HEK293T (cell line): Measurements from ENCODE around the gene EPOP.
"Not testable (repeated sequence)": the region's sequence is repeated elsewhere in the genome, so short reads cannot be mapped to it uniquely, and the experiment has no call there.

Experiments used
- CTCF ChIA-PET: fragments of 350-600 bp; formaldehyde crosslinking; extraction: SDS; loops from one replicate; lab custom pipeline; 2021; ENCODE audit warnings: antibody characterized with exemption, inconsistent platforms; lab: Yijun Ruan, JAX
- POLR2A ChIA-PET: fragments of 350-600 bp; formaldehyde crosslinking; extraction: SDS; loops from one replicate; lab custom pipeline; 2020; ENCODE audit warnings: antibody characterized with exemption, inconsistent platforms; lab: Yijun Ruan, JAX
- DNase-seq: peaks from one replicate; pipeline ENCODE4 v3.0.0; 2012; ENCODE audit warnings: mixed read lengths; ENCODE audit errors: extremely low spot score
- ARNT ChIP-seq: fragments of 450-650 bp; IDR thresholded peaks from 2 replicates; pipeline ENCODE4 v1.6.1; 2017; ENCODE audit warnings: mild to moderate bottlenecking
- BHLHE40 ChIP-seq: fragments of 450-650 bp; IDR thresholded peaks from 2 replicates; pipeline ENCODE4 v1.6.1; 2016; ENCODE audit warnings: mild to moderate bottlenecking, moderate library complexity, borderline replicate concordance
- CTBP1 ChIP-seq: fragments of 450-650 bp; IDR thresholded peaks from 2 replicates; pipeline ENCODE4 v1.6.1; 2016; ENCODE audit warnings: borderline replicate concordance
- ELF4 ChIP-seq: fragments of 450-650 bp; IDR thresholded peaks from 2 replicates; pipeline ENCODE4 v1.6.1; 2017; ENCODE audit warnings: antibody characterized with exemption
- FOXK2 ChIP-seq: fragments of 450-650 bp; IDR thresholded peaks from 2 replicates; pipeline ENCODE4 v1.6.1; 2016; ENCODE audit warnings: mild to moderate bottlenecking
- FOXM1 ChIP-seq: fragments of 450-650 bp; IDR thresholded peaks from 2 replicates; pipeline ENCODE4 v1.6.1; 2017; ENCODE audit warnings: mild to moderate bottlenecking, borderline replicate concordance
- HDGF ChIP-seq: fragments of 450-650 bp; IDR thresholded peaks from 2 replicates; pipeline ENCODE4 v1.6.1; 2017; ENCODE audit warnings: antibody characterized with exemption, borderline replicate concordance
- L3MBTL2 ChIP-seq: fragments of 450-650 bp; conservative IDR thresholded peaks from 2 replicates; pipeline ENCODE4 v1.6.1; 2016; ENCODE audit warnings: mild to moderate bottlenecking
- LEF1 ChIP-seq: fragments of 450-650 bp; IDR thresholded peaks from 2 replicates; pipeline ENCODE4 v1.6.1; 2017; ENCODE audit warnings: mild to moderate bottlenecking, borderline replicate concordance
- NFRKB ChIP-seq: fragments of 450-650 bp; IDR thresholded peaks from 2 replicates; pipeline ENCODE4 v1.6.1; 2016; ENCODE audit warnings: mild to moderate bottlenecking, moderate library complexity
- PKNOX1 ChIP-seq: fragments of 450-650 bp; IDR thresholded peaks from 2 replicates; pipeline ENCODE4 v1.6.1; 2016
- SP1 ChIP-seq: fragments of 450-650 bp; IDR thresholded peaks from 2 replicates; pipeline ENCODE4 v1.6.1; 2017
- SUZ12 ChIP-seq: fragments of 450-650 bp; IDR thresholded peaks from 2 replicates; pipeline ENCODE4 v1.6.1; 2016; ENCODE audit warnings: mild to moderate bottlenecking
- TARDBP ChIP-seq: fragments of 450-650 bp; IDR thresholded peaks from 2 replicates; pipeline ENCODE4 v1.6.1; 2016
- ZNF384 ChIP-seq: fragments of 450-650 bp; IDR thresholded peaks from 2 replicates; pipeline ENCODE4 v1.6.1; 2016

EPOP gene

DNA sequence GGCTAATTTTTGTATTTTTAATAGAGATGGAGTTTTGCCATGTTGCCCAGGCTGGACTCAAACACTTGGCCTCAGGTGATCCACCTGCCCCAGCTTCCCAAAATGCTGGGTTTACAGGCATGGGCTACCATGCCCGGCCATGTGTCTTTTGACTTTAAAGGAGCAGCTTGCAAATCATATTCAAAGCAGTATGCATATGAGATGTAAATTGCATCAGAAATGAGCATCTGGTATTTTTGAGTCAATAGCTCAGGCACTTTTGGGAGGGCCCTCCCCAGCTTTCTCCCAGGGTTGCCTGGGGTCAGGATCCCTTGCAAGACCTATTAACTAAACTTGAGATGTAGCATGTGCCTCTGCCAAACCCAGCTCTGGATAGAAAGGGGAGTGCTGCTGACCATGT lies 21.5 kb downstream of the EPOP start:
- no peak for DNase-seq
- TF ChIP-seq ELF4 (no peak), HDGF (no peak), FOXM1 (no peak), TARDBP (no peak)
- ChIA-PET CTCF (interaction anchor here (1.6 to 2.5 kb wide), 2 partner anchors 10 to 69 kb away, joined by 3 to 17 read pairs; no protein-coding TSS in a partner anchor), POLR2A (no interaction called here)

- CTCF ChIA-PET = interaction anchor here (0.9 to 2.1 kb wide), 2 partner anchors 12 to 93 kb away, joined by 5 to 10 read pairs; no protein-coding TSS in a partner anchor
- POLR2A ChIA-PET, DNase-seq: not testable (repeated sequence)
Measured at GRCh38 chr17:38650653-38651173, 24.0 kb downstream of the EPOP start.

DNA sequence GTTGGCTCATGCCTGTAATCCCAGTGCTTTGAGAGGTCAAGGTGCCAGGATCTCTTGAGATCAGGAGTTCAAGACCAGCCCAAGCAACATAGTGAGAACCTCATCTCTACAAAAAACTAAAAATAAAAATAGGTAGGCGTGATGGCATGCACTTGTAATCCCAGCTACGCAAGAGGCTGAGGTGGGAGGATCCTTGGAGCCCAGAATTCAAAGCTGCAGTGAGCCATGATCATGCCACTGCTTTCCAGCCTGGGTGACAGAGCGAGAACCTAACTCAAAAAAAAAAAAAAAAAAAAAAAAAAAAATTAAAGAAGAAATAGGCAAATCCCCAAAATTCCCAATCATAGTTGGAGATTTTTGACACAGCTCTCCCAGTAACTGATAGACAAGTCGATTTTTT lies 36.8 kb downstream of the EPOP start:
- ChIA-PET POLR2A (no interaction called here), CTCF (no interaction called here)
- TF ChIP-seq BHLHE40 (no peak), FOXK2 (no peak), L3MBTL2 (no peak), FOXM1 (no peak), HDGF (no peak), CTBP1 (no peak), ARNT (no peak), ZNF384 (no peak), NFRKB (no peak), PKNOX1 (no peak)
- DNase-seq = no peak

GRCh38 chr17:38636054-38636453 lies 38.7 kb downstream of the EPOP start:
- no peak for DNase-seq
- ChIA-PET CTCF (interaction anchor here (0.7 kb wide), 1 partner anchor 29 kb away, joined by 5 read pairs; no protein-coding TSS in a partner anchor), POLR2A (no interaction called here)
- TF ChIP-seq ARNT = no peak
- TF ChIP-seq TARDBP = no peak
- 0 out of 2 replicates have a peak, but pooled peaks have one; percentile 13 for TF ChIP-seq PKNOX1

DNA sequence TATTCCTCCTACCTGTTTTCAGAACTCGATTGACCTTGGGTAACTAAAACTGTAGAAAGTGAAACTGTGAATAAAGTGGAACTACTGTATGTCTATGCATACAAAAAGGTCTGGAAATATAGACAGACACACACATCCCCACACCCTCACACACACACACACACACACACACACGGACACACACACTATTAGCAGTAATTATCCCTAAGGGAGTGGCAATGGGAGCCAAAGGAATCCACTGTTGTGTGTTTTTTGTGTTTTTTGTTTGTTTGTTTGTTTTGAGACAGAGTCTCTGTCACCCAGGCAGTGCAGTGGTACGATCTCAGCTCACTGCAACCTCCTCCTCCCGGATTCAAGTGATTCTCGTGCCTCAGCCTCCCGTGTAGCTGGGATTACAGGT lies 42.4 kb downstream of the EPOP start:
- ChIA-PET POLR2A (no interaction called here), CTCF (no interaction called here)
- TF ChIP-seq HDGF (no peak), PKNOX1 (no peak), L3MBTL2 (no peak), SP1 (no peak), NFRKB (no peak), SUZ12 (no peak), ZNF384 (no peak), ELF4 (no peak), ARNT (no peak), TARDBP (no peak), FOXK2 (no peak), FOXM1 (no peak), CTBP1 (no peak), LEF1 (no peak)
- no peak for DNase-seq

DNA sequence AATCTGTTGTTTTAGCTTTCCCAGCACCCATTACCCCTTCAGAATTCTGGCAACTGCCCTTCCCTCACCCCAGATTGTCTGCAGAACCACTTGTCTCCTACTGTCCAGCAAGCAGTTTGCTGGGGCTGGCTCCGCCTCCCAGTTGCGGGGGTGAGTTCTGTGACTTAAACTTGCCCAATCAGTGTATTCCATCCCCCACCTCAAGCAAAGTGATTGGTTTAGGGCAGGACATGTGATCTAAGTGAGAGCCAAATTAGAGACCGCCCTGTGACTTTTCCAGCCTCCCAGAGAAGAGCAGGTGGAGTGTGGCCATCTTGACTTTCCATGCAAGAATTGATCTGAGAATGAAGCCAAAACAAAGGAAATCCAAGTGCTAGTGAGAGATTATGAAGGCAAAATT lies 46.3 kb downstream of the EPOP start:
- DNase-seq = peak; percentile 44
- POLR2A ChIA-PET = no interaction called here
- TF ChIP-seq L3MBTL2 (peak; percentile 84), TARDBP (no peak)
- CTCF ChIA-PET = no interaction called here

DNA sequence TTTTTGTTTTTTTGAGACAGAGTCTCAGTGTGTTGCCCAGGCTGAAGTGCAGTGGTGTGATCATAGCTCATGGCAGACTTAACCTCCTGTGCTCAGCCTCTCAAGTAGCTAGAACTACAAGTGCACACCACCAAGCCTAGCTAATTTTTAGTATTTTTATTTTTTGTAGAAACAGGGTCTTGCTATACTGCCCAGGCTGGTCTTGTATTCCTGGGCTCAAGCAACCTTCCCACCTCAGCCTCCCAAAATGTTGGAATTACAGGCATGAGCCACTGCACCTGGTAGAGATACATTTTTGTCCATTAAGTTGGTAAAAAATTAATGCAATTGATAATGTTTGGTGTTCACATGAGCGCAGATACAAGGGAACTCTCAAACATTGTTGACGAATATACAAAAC lies 46.8 kb downstream of the EPOP start:
- ChIA-PET CTCF (interaction anchor here (0.5 kb wide), 1 partner anchor 647 kb away, joined by 3 read pairs; no protein-coding TSS in a partner anchor), POLR2A (no interaction called here)
- DNase-seq = no peak
- no peak for TF ChIP-seq FOXK2
- no peak for TF ChIP-seq PKNOX1
- no peak for TF ChIP-seq ZNF384
- TF ChIP-seq SP1 = no peak
- no peak for TF ChIP-seq TARDBP
- TF ChIP-seq ELF4 = no peak

- POLR2A ChIA-PET, CTCF ChIA-PET, DNase-seq: not testable (repeated sequence)
Measured at GRCh38 chr17:38626606-38627226, 48.0 kb downstream of the EPOP start.
